Skin epidermis (tissue), 12 donors: ENCODE results near the gene RPL22.
"Not testable (repeated sequence)": the region's sequence is repeated elsewhere in the genome, so short reads cannot be mapped to it uniquely, and the experiment has no call there.

Experiments
- H3K27ac ChIP-seq, 21 experiments: fragments of 200-600 bp; sonication (generic) in 11 of 21; one replicate each; pipeline ENCODE4 v1.5.0; 2020; ENCODE audit warnings: mild to moderate bottlenecking in 3 of 21, inconsistent platforms in 2 of 21, moderate library complexity in 2 of 21
- H3K4me3 ChIP-seq, 7 experiments: fragments of 200-600 bp; sonication (generic) in 2 of 7; one replicate each; pipeline ENCODE4 v1.5.0; 2020; ENCODE audit warnings: inconsistent platforms in 2 of 7, mild to moderate bottlenecking in 2 of 7, moderate library complexity in 1 of 7

Gene RPL22

DNA sequence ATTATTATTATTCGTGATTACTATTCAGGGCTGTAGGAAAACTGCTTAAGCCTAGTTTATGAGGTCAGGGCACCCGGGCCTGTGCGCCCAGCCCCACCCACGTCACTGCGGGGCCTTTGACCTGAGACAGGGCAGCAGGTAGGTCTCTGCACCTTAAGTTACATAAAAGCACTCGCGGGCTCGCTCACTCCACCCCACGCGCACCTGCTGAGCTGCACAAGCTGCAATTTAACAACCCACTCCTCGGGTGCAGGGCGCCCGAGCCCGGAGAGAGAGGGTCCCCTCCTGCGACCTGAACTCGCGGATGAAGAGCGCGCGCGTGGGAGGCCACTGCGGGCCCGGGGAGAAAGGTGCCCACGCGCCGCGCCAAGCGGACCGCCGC lies 35.9 kb upstream of the RPL22 start:
- H3K4me3 ChIP-seq: peak overlapping the region; percentile 58 to 88 (median 76)
- peak overlapping the region; percentile 28 to 85 (median 73) for H3K27ac ChIP-seq

DNA sequence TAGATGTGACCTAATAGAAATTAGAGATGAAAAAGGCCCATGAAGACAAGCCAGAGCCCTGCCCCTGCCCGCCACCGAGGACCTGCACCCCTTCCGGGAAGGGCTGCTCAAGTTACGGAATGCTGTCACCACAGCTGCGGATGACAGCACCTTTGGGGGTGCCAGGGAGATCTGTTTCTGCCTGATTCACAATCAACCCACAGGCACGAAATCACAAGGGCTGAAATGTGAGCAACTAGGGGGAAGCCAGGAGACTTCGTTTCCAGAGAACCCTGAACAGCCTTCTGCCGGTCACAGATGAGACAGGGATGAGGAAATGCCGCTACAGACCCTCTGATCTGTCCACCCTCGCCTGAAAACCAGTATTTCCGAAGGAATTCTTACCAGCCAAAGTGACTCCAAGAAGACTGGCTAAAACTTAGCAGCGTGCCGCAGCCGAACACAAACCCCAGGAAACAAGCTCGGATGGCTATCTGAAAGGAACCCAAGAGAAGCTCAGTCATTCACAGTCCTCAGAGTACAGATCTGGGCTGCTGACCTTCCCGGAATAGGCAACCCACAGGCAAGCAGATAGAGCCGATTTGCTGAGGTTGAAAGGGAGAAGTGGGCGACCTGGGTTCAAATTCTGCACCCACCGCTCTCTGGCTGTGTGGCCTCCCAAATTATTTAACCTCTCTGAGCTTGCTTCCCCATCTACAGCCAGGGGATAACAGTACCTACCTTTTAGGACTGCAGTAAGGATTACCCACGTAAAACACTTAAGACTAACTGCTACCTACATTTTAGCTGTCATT lies 35.3 kb upstream of the RPL22 start:
- H3K4me3 ChIP-seq: peak overlapping the region; percentile 58 to 88 (median 76)
- H3K27ac ChIP-seq: peak overlapping the region in 18 of 21 experiments; percentile 8 to 85 (median 72)

DNA sequence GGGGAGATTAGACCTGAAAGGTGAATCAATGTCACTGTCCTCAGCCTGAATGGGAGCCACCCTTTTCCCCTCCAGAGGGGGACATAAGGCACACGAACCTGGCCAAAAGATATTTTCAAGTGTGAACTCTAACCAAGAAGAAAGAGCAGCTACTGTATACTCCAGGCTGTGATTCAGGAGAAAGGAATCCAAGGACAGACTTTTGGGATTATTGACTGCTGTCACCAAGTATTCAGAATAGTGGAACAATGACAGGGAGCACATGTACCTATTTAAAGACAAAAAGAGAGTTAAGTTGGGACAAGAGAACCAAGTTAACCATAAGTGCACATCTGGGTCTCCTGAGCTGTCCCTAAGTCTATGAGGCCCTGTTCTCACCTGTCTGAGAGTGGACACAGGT lies 34.0 kb upstream of the RPL22 start:
- H3K4me3 ChIP-seq: no peak overlapping the region
- no peak overlapping the region for H3K27ac ChIP-seq

DNA sequence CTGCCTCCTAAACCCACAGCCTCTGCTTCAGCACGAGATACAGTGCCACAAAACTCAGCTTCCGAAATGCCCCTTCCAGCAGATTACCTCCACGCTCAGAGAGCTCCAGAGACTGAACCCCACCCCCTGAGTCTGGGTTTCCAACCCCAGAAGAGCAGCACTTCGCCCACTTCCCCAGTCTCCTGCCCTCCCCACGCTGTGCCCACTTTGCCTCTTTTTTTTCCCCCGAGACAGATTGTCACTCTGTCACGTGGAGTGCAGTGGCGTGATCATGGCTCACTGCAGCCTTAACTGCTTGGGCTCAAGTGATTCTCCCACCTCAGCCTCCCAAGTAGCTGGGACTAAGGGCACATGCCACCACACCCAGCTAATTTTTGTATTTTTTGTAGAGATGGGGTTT lies 26.3 kb upstream of the RPL22 start:
- Histone ChIP-seq H3K27ac (no peak overlapping the region), H3K4me3 (no peak overlapping the region)

DNA sequence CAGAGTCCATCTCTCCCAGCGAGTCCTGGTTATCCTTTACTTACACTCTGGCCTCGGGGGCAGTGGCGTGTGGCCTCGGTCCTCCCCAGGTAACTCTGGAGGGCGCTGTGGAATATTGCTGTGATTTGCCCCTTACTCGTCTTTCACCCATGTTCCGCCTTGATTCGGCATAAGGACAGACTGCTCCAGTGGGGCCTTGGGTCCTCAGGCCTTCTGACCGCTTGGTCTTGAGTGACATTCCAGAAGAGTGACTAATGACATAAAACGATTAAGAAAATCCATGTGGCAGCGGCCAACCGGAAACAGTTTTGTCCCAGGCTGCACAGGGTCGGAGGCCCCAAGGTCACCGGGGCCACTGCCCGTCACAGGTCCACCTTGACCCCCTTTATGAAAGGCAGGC lies 25.3 kb upstream of the RPL22 start:
- no peak overlapping the region for H3K27ac ChIP-seq
- no peak overlapping the region for H3K4me3 ChIP-seq

DNA sequence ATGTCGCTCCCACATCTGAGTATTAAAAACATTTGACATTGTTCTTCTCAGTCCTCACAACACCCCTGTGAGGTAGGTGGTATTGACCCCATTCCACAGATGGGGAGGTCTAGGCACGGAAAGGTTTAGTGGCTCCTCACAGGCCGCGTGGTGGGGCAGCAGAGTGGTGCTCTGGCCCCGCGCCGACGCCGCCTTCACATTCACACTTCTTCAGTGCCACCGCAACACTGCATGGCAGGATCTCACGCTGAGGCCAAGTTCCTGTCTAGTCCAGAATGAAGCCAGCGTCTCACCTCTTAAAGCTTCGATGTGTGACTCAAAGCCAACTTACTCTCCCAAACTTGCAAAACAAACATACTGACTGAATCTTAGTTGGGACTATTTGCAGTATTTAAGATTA lies 24.2 kb upstream of the RPL22 start:
- no peak overlapping the region for H3K4me3 ChIP-seq
- H3K27ac ChIP-seq: no peak overlapping the region

DNA sequence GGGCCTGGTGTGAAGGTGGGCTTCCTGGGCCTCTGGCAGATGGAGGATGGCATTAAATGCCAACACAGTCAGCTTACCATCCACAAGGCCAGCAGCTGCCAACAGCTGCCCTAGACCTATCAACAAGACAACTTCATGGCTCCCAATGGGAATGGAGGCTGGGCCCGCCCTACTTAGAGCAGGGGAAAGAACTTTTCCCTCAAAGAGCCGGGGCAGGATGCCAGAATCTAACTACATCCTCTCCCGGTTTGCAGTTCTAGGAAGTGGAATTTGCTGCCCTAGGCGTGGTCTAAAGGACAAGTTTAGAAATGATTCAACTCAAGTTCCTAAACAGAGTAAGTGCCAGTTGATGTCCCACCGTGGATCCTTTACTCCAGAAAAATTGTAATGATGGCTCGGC lies 23.2 kb upstream of the RPL22 start:
- no peak overlapping the region for H3K4me3 ChIP-seq
- peak overlapping the region in 6 of 21 experiments; percentile 13 to 46 (median 28) for H3K27ac ChIP-seq

DNA sequence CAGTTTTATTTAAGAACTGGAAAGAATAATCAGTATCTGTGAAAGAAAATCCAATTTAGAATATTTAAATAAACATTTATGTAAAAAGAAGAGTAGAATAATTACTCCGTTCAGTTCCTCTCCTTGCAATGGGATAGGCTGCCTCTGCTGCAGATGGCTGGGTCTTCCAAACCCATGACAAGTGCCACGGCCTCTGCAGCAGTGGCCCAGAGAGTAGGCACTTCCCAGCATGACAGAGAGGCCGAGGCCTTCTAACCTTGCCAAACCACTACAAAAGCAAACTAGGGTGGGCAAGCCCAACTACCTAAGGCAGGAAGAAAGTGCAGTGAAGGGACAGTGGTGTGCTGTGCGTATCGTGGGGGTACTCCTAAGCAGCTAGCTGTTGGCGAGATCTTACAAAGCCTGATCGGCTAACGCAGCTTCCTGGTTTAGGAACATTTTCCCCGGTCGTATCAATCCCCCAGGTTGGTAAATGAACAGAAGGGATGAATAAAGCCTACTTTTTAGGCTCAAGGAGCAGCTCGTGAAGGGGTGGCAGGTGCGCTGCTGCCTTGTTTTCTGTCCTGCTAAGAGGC lies 21.9 kb upstream of the RPL22 start:
- Histone ChIP-seq H3K4me3 (no peak overlapping the region), H3K27ac (peak overlapping the region in 5 of 21 experiments; percentile 39 to 75 (median 52))

DNA sequence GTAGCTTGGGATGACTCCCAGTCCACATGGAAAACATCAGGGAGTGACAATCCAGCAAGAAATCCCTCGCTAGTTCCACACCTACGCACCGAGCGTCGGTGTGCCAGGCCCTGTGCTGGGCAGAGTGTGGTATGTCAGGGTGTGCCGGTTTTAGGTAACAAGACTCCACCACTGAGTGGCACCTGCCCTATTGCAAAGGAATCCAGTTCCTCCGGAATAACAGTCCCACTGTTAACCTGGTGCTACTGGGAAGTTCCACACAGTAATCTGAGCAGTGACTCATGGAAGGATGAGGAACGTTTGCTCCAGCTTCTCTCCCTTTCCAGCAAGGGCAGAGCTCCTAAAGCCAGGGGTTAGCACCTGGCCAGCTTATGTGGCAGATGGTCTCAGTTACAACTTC lies 20.8 kb upstream of the RPL22 start:
- H3K4me3 ChIP-seq: no peak overlapping the region

DNA sequence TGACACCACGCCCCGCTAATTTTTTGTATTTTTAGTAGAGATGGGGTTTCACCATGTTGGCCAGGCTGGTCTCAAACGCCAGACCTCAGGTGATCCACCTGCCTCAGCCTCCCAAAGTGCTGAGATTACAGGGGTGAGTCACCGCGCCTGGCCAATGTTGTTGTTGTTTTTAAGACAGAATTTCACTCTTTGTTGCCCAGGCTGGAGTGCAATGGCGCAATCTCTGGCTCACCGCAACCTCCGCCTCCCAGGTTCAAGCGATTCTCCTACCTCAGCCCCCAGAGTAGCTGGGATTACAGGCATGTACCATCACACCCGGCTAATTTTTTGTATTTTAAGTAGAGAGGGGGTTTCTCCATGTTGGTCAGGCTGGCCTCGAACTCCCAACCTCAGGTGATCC lies 20.2 kb upstream of the RPL22 start:
- H3K4me3 ChIP-seq: not testable (repeated sequence)
- peak overlapping the region in 11 of 21 experiments; percentile 12 to 75 (median 35) for H3K27ac ChIP-seq

More for the DNA sequence above, 20.8 kb upstream of the RPL22 start:
- H3K27ac ChIP-seq: peak overlapping the region in 12 of 21 experiments; percentile 12 to 75 (median 40)

DNA sequence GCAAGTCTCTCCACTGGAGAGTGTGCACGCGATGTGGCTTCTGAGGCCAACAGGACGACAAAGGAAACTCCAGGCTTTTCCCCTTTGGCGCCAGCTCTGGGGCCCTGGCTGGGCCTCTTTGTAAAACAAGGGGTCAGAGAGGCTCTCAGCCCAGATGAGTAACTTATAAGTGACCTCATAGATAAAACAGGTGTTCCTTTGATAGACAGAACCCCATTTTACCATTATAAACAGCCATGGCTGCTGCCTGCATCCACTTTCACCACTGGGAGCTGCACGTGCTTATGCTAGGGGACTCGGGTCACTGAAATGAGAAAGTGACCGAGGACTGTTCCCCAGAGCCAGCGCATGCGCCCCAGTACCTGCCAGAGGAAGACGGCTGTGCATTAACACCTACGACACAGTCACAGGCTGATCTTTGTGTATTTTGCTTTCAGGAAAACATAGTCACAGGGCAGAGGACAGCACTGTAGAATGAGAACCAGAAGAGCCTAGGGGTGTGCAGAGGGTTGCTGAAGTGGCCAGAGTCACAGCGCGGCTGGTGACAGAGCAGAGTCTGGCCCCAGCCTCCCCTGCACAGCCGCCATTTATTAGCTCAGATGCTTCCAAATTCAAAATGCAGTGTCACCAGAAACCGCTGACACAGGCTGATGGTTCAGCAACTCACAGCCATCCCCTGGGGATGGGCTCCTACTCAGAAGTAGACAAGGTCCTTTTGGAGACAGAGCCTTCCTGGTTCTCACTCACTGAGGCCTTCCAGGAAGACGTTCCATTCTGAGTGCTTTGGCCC lies 19.2 kb upstream of the RPL22 start:
- H3K4me3 ChIP-seq: no peak overlapping the region
- H3K27ac ChIP-seq: peak overlapping the region in 1 of 21 experiments; percentile 14

DNA sequence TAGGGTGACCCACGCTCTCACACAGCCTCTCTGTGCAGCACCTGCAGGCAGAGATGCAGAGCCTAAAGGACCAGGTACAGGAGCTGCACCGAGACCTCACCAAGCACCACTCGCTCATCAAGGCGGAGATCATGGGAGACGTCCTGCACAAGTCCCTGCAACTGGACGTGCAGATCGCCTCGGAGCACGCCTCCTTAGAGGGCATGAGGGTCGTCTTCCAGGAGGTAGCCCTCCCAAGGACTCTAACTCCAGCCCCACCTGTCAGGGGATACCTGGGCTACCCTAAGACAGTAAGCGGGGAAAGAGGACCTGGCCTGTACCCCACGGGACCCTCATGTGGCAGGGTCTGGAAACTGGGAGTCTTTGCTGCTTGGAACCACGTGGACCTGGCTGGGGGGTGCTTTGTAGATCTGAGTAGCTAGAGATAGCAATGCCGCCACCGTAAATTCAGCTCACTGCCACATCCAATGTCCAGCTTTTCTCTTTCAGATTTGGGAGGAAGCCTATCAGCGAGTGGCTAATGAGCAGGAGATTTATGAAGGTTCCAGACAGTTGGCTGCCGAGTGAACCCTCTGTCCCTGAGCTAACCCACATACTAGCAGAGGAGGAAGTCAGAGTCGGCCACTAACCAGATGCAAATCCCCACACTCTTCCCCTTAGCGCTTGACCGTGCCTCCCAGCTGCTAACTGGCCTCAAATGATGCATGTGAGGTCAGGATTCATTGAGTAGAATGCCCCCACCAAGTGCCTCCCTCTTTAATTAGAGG lies 13.0 kb upstream of the RPL22 start:
- H3K27ac ChIP-seq: no peak overlapping the region
- no peak overlapping the region for H3K4me3 ChIP-seq

DNA sequence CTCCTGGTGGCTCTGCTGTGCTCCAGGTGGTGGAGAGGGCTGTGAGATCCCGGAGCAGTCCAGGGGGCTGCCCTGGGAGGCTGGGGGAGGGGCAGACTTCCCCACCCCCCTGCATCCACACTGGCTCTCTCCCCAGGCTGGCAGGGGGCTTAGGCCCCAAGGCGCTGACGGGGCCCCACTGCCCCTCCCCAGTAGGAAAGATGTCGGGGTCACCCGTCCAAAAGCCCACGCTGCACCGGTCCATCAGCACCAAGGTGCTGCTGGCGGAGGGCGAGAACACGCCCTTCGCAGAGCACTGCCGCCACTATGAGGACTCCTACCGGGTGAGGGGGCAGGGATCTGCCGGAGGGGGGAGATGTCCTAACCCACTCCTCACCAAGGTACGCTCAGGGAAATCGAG lies 12.3 kb upstream of the RPL22 start:
- Histone ChIP-seq H3K4me3 (no peak overlapping the region), H3K27ac (no peak overlapping the region)

DNA sequence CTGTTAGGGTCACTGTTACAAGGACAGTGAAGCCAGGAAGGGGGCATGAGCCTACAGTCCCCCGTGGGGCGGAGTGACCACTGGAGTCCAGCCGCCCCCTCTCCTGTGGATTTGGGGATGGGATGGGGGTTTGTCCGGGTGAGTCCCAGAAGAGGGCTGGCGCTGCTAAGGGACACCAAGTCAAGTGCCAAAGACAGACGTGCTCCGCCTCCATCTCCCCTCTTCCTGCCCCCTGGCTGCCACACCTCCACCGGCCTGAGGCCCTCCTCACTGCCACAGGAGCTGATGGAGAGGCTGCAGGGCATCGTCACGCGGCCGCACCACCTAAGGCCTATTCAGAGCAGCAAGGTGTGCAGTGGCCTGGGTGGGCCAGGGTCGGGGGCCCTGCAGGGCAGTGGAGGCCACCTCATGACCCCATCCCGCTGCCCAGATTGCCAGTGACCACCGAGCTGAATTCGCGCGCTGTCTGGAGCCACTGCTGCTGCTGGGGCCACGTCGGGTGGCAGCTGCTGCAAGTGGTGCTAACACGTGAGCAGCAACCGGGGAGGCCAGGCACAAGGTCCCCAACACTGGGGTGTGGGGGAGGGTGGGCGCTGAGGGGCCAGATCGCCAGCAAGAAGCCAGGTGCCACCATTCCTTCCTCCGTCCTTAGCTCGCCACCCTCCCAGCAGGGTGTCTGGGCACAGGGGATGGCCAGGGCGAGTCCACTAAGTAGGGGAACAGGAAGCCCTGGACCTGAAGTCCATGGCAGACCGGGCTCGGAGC lies 11.4 kb upstream of the RPL22 start:
- no peak overlapping the region for H3K4me3 ChIP-seq
- no peak overlapping the region for H3K27ac ChIP-seq

DNA sequence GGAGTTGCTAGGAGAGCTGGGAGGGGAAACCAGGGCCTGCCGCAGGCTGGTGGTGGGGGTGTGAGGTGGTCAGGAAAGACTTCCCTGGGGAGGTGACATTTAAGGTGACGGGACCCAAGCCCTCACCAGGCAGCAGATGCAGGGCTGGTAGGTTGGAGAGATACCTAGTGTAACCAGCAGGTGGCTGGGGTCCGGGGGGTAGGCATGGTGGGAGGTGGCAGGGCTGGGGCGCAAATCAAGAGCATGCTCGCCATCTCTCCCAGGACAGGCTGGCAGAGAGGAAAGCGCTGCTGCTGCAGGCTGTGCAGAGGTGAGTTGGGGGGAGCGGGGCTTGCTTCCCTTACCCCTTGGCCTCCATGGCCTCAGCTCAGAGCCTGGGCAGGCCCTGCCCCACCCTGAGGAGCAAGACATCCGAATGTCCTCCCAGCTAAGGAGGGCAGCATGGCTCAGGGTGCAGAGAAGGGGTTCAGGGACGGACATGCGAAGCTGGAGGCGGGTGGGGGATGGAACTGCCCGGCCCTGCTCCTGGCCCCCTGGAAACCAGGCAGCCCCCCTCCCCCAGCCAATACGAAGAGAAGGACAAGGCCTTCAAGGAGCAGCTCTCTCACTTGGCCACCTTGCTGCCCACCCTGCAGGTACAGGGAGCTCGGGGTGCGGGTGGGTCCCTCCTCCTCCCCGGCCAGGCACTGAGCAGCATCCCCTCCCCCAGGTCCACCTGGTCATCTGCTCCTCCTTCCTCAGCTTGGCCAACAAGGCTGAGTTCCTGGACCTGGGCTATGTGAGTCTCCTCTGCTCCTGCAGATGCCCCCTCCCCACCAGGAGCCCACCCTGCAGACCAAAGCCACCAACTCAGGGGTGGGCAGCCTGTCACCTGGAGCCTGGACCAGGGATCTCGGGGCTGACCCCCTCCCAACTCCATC lies 10.5 kb upstream of the RPL22 start:
- H3K27ac ChIP-seq: no peak overlapping the region
- H3K4me3 ChIP-seq: peak overlapping the region in 3 of 7 experiments; percentile 18 to 40 (median 31)

DNA sequence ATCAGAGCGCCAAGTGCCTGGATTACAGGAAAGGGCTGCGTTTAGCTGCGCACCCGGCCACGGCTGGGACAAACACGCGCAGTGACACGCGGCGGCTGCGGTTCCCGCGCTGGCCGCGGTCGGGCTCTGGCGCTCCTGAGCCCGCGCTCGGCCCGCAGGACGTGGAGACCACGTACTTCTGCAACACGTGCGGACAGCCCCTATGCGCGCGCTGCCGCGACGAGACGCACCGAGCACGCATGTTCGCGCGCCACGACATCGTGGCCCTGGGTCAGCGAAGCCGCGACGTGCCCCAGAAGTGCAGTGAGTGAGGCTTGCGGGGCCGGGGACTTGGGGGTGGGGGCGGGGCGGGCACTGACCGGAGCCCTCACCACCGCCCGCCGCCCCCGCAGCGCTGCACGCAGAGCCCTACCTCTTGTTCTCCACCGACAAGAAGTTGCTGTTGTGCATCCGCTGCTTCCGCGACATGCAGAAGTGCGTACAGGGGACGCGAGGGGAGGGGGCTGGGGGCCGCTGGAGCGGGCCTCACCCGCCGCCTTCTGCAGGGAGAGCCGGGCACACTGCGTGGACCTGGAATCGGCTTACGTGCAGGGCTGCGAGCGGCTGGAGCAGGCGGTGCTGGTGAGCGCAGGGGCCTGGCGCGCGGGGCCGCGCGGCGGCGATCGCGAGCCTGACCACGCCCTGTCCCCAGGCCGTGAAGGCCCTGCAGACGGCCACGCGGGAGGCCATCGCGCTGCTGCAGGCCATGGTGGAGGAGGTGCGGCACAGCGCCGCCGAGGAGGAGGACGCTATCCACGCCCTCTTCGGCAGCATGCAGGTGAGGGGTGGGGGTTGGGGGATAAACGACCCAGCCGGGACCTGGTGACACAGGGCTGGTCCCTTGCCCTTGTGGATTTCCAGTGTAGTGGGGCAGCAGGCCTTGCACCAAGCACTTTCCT lies 9.6 kb upstream of the RPL22 start:
- H3K4me3 ChIP-seq: peak overlapping the region; percentile 15 to 40 (median 30)
- peak overlapping the region in 2 of 21 experiments; percentile 7 to 27 for H3K27ac ChIP-seq

DNA sequence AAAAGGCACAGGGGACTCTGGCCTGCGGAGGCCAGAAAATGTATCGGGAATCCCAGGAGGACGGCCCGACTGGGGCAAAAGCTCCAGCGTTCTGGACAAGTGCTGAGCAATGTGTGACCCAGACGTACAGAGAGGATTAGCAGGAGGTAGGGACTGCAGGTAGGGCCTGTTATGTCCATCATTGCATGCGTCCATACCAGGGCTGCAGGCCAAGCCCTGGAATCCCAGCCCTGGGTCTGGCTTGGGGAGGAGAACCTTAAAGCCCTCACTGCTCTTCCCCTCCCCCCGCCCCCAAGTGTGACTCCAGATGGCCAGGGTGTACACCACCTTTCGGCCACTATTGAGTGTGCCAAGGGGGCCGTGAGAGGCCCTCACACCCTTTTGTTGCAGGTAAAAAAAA lies 8.5 kb upstream of the RPL22 start:
- Histone ChIP-seq H3K27ac (no peak overlapping the region), H3K4me3 (no peak overlapping the region)
